Measurements from ENCODE around the gene TAF1A. TPM values are rescaled to one million over a fixed set of nuclear protein-coding genes. Genes with fewer than 3 reads are reported as not detected.
A peak's percentile ranks its signal among the peaks of the same experiment; 100 is the strongest.

TAF1A gene
- total RNA-seq, 1 experiment from 2014 or later = 21.4 TPM

DNA sequence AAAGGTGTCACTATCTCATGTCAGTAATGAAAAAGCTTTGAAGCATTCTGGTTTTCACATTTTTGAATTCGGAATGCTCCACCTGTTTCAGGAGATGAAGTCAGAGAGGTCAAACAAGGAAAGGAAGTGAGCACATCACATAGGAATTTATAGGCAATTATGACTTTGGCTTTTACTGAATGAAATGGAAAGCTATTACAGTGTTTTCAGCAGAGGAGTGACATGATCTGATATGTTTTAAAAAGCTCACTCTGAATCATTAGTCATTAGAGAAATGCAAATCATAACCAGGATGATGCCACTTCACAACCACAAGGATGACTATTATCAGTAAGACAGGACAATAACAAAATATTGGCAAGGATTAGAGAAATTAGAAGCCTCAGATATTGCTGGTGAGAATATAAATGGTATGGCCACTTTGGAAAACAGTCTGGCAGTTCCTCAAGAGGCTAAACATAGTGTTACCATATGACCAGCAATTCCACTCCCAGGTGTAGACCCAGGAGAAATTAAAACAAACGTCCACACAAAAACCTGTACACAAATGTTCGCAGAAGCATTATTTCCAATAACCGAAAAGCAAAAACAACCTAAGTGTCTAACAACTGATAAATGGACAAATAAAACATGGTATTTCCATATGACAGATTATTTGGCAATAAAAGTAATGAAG lies 7.5 kb downstream of the TAF1A start:
- H3K27ac ChIP-seq (ENCODE audit: low read depth, low read length) = no peak overlapping the region
- CTCF ChIA-PET = no interaction called here

DNA sequence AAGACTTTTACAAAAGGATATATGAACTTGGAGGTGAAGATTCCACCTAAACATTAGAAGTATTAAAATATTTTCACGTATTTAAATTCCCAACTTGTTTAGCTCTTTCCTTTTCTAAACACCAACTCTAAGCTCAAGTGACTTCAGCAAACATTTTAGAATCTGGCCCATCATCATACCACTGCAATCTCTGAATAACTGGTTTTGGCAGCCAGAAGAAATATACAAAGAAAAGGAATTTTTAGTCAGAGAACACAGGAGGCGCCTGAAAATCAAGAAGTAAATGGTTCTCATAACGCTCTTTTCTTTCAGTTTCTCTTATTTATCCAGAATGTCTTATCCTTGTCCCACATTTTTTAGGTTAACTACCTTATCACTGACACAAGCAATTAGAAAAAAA lies 10.4 kb downstream of the TAF1A start:
- no TSS peak for BruUV-seq (replicated peaks)
- Histone ChIP-seq H3K79me2 (ENCODE audit: insufficient read depth, low read length) (peaks cover 62% of the 10 kb centered on the region), H3K4me3 (replicated peaks in 1 of 2; ENCODE audit: low read depth in 1 of 2, low read length in 2 of 2) (no peak overlapping the region), H3K27ac (ENCODE audit: low read depth, low read length) (no peak overlapping the region), H3K27me3 (ENCODE audit: insufficient read depth, low read length) (no peaks in the 10 kb centered on the region), H3K4me2 (ENCODE audit: low read length) (no peak overlapping the region), H4K20me1 (ENCODE audit: insufficient read depth) (no peaks in the 10 kb centered on the region), H3K9ac (ENCODE audit: low read length) (no peak overlapping the region), H3K9me2 (ENCODE audit: insufficient read depth) (no peaks in the 10 kb centered on the region), H3K36me3 (ENCODE audit: control insufficient read depth in 1 of 2, insufficient read depth in 2 of 2, low read length in 2 of 2) (peaks cover 5 to 32% of the 10 kb centered on the region in 2 experiments; a peak in 2 of 4 replicates), H3K9me3 (ENCODE audit: control insufficient read depth in 1 of 2, insufficient read depth in 1 of 2, low read depth in 1 of 2, low read length in 2 of 2) (no peaks in the 10 kb centered on the region), H2AFZ (ENCODE audit: low read depth, low read length, poor library complexity, severe bottlenecking) (no peak overlapping the region), H3K4me1 (ENCODE audit: control insufficient read depth in 1 of 2, insufficient read depth in 2 of 2, low read length in 2 of 2) (peaks cover 7 to 19% of the 10 kb centered on the region in 2 experiments)
- ATAC-seq (no peak), DNase-seq (ENCODE audit: low read depth, low spot score) (no peak)
- intact Hi-C loops (cut with micrococcal nuclease) = no loop called here
- TF ChIP-seq ZNF274 (IDR thresholded peaks at IDR 0.05; ENCODE audit: low read depth, low read length) (no peak), CEBPB (IDR thresholded peaks at IDR 0.05; ENCODE audit: low read depth) (no peak), EGR1 (IDR thresholded peaks at IDR 0.05; ENCODE audit: low read depth) (no peak), RAD21 (IDR thresholded peaks at IDR 0.05; ENCODE audit: low read depth) (no peak), FOSL1 (IDR thresholded peaks at IDR 0.05; ENCODE audit: low read depth) (no peak), SRF (IDR thresholded peaks at IDR 0.05; ENCODE audit: low read depth) (no peak), SP1 (IDR thresholded peaks at IDR 0.05; ENCODE audit: low read depth) (no peak), ELF1 (IDR thresholded peaks at IDR 0.05; ENCODE audit: borderline replicate concordance, low read depth) (no peak), ZFX (IDR thresholded peaks at IDR 0.05) (no peak)
- TF ChIP-seq, protein P1, sequence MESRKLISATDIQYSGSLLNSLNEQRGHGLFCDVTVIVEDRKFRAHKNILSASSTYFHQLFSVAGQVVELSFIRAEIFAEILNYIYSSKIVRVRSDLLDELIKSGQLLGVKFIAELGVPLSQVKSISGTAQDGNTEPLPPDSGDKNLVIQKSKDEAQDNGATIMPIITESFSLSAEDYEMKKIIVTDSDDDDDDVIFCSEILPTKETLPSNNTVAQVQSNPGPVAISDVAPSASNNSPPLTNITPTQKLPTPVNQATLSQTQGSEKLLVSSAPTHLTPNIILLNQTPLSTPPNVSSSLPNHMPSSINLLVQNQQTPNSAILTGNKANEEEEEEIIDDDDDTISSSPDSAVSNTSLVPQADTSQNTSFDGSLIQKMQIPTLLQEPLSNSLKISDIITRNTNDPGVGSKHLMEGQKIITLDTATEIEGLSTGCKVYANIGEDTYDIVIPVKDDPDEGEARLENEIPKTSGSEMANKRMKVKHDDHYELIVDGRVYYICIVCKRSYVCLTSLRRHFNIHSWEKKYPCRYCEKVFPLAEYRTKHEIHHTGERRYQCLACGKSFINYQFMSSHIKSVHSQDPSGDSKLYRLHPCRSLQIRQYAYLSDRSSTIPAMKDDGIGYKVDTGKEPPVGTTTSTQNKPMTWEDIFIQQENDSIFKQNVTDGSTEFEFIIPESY (IDR thresholded peaks at IDR 0.05; ENCODE audit: extremely low read depth, insufficient replicate concordance, low read length) = no peak
- TF ChIP-seq, protein P2, sequence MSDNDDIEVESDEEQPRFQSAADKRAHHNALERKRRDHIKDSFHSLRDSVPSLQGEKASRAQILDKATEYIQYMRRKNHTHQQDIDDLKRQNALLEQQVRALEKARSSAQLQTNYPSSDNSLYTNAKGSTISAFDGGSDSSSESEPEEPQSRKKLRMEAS (IDR thresholded peaks at IDR 0.05) = no peak
- TF ChIP-seq, protein P3, sequence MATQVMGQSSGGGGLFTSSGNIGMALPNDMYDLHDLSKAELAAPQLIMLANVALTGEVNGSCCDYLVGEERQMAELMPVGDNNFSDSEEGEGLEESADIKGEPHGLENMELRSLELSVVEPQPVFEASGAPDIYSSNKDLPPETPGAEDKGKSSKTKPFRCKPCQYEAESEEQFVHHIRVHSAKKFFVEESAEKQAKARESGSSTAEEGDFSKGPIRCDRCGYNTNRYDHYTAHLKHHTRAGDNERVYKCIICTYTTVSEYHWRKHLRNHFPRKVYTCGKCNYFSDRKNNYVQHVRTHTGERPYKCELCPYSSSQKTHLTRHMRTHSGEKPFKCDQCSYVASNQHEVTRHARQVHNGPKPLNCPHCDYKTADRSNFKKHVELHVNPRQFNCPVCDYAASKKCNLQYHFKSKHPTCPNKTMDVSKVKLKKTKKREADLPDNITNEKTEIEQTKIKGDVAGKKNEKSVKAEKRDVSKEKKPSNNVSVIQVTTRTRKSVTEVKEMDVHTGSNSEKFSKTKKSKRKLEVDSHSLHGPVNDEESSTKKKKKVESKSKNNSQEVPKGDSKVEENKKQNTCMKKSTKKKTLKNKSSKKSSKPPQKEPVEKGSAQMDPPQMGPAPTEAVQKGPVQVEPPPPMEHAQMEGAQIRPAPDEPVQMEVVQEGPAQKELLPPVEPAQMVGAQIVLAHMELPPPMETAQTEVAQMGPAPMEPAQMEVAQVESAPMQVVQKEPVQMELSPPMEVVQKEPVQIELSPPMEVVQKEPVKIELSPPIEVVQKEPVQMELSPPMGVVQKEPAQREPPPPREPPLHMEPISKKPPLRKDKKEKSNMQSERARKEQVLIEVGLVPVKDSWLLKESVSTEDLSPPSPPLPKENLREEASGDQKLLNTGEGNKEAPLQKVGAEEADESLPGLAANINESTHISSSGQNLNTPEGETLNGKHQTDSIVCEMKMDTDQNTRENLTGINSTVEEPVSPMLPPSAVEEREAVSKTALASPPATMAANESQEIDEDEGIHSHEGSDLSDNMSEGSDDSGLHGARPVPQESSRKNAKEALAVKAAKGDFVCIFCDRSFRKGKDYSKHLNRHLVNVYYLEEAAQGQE (IDR thresholded peaks at IDR 0.05; ENCODE audit: low read depth) = no peak
- CTCF ChIA-PET = no interaction called here
- RAD21 ChIA-PET (ENCODE audit: low non-redundant PET in 1 of 2, low total read pairs in 2 of 2, uncharacterized antibody in 2 of 2, unreplicated experiment in 2 of 2) = no interaction called here
- POLR2A ChIA-PET = no interaction called here

More for the DNA sequence above, 7.5 kb downstream of the TAF1A start:
- H3K9ac ChIP-seq (ENCODE audit: low read length) = peak overlapping the region; percentile 33; the same call in 1 of the 2 replicates
- TF ChIP-seq JUND (IDR thresholded peaks at IDR 0.05) (peak; percentile 45), ZFX (IDR thresholded peaks at IDR 0.05) (no peak), CEBPB (IDR thresholded peaks at IDR 0.05; ENCODE audit: low read depth) (0 out of 2 replicates have a peak, but pooled peaks have one; percentile 31), YY1 (IDR thresholded peaks at IDR 0.05; ENCODE audit: extremely low read depth, insufficient replicate concordance, low read depth, low read length) (no peak), SP1 (IDR thresholded peaks at IDR 0.05; ENCODE audit: low read depth) (peak; percentile 40), EGR1 (IDR thresholded peaks at IDR 0.05; ENCODE audit: low read depth) (no peak), ELF1 (IDR thresholded peaks at IDR 0.05; ENCODE audit: borderline replicate concordance, low read depth) (no peak), FOSL1 (IDR thresholded peaks at IDR 0.05; ENCODE audit: low read depth) (peak; percentile 57), POLR2AphosphoS5 (IDR thresholded peaks at IDR 0.05; ENCODE audit: low read depth, low read length) (no peak), SIN3A (IDR thresholded peaks at IDR 0.05; ENCODE audit: low read depth) (no peak)
- H4K20me1 ChIP-seq (ENCODE audit: insufficient read depth) = no peaks in the 10 kb centered on the region
- no peaks in the 10 kb centered on the region for H3K9me3 ChIP-seq (ENCODE audit: control insufficient read depth in 1 of 2, insufficient read depth in 1 of 2, low read depth in 1 of 2, low read length in 2 of 2)
- no peaks in the 10 kb centered on the region for H3K27me3 ChIP-seq (ENCODE audit: insufficient read depth, low read length)
- peaks cover 84% of the 10 kb centered on the region for H3K79me2 ChIP-seq (ENCODE audit: insufficient read depth, low read length)
- H3K4me1 ChIP-seq (ENCODE audit: control insufficient read depth in 1 of 2, insufficient read depth in 2 of 2, low read length in 2 of 2) = peaks cover 7 to 19% of the 10 kb centered on the region in 2 experiments
- H3K36me3 ChIP-seq (ENCODE audit: control insufficient read depth in 1 of 2, insufficient read depth in 2 of 2, low read length in 2 of 2) = peaks cover 10 to 28% of the 10 kb centered on the region in 2 experiments; a peak in 2 of 4 replicates
- DNase-seq (ENCODE audit: low read depth, low spot score) = peak; percentile 13
- intact Hi-C loops (cut with micrococcal nuclease) = no loop called here
- no TSS peak for BruUV-seq (replicated peaks)
- H3K9me2 ChIP-seq (ENCODE audit: insufficient read depth) = no peaks in the 10 kb centered on the region
- H2AFZ ChIP-seq (ENCODE audit: low read depth, low read length, poor library complexity, severe bottlenecking) = no peak overlapping the region
- ChIA-PET RAD21 (ENCODE audit: low non-redundant PET in 1 of 2, low total read pairs in 2 of 2, uncharacterized antibody in 2 of 2, unreplicated experiment in 2 of 2) (no interaction called here), POLR2A (no interaction called here)
- H3K4me2 ChIP-seq (ENCODE audit: low read length) = peak overlapping the region; percentile 49
- 0 out of 4 replicates have a peak overlapping the region, but pooled peaks of 1 of the 2 experiments have one; percentile 0 for H3K4me3 ChIP-seq (replicated peaks in 1 of 2; ENCODE audit: low read depth in 1 of 2, low read length in 2 of 2)
- ATAC-seq = peak; percentile 55

All from HCT116 (cell line).